ENCODE results near the gene KDM7A. TPM values are rescaled to one million over a fixed set of nuclear protein-coding genes. Genes with fewer than 3 reads are reported as not detected.

KDM7A gene
- total and polyA plus RNA-seq, 2 experiments from 2014 or later: 0.75 to 7.0 TPM

- Histone ChIP-seq H3K4me3 (no peak overlapping the region), H3K9me2 (replicated peaks; ENCODE audit: insufficient read depth) (no peaks in the 10 kb centered on the region), H3K9me3 (ENCODE audit: low read depth) (no peaks in the 10 kb centered on the region), H3K4me1 (ENCODE audit: insufficient read depth) (no peaks in the 10 kb centered on the region), H3K36me3 (replicated peaks; ENCODE audit: insufficient read depth, low read depth) (no peaks in the 10 kb centered on the region), H3K4me2 (no peak overlapping the region), H3K27me3 (no peaks in the 10 kb centered on the region), H3K27ac (no peak overlapping the region), H4K20me1 (ENCODE audit: insufficient read depth, poor library complexity, severe bottlenecking) (no peaks in the 10 kb centered on the region), H3K79me2 (no peaks in the 10 kb centered on the region), H2AFZ (no peak overlapping the region)
- DNase-seq (ENCODE audit: low spot score): no peak
- 97% methylated on average over 1 of the region's 1 CpG for WGBS (ENCODE audit: low lambda C conversion rate, missing lambda C conversion rate)
- no peak for TF ChIP-seq CTCF (IDR thresholded peaks at IDR 0.05; ENCODE audit: poor library complexity)
These were observed 49.2 kb downstream of the KDM7A start for GRCh38 chr7:140127360-140128127.

- H4K20me1 ChIP-seq (ENCODE audit: insufficient read depth, poor library complexity, severe bottlenecking): no peaks in the 10 kb centered on the region
- H3K9me3 ChIP-seq (ENCODE audit: low read depth): no peaks in the 10 kb centered on the region
- H3K9me2 ChIP-seq (replicated peaks; ENCODE audit: insufficient read depth): no peaks in the 10 kb centered on the region
- no peak for DNase-seq (ENCODE audit: low spot score)
- H3K79me2 ChIP-seq: no peaks in the 10 kb centered on the region
- H3K4me3 ChIP-seq: no peak overlapping the region
- no peaks in the 10 kb centered on the region for H3K4me1 ChIP-seq (ENCODE audit: insufficient read depth)
- TF ChIP-seq EZH2 (IDR thresholded peaks at IDR 0.05; ENCODE audit: borderline replicate concordance) (no peak), EZH2phosphoT487 (IDR thresholded peaks at IDR 0.05; ENCODE audit: low read depth, severe bottlenecking, unreplicated experiment) (no peak), CTCF (IDR thresholded peaks at IDR 0.05; ENCODE audit: poor library complexity) (no peak)
- 93% methylated on average over 6 of the region's 6 CpGs for WGBS (ENCODE audit: low lambda C conversion rate, missing lambda C conversion rate)
- H3K27ac ChIP-seq: no peak overlapping the region
- H2AFZ ChIP-seq: no peak overlapping the region
- no peaks in the 10 kb centered on the region for H3K27me3 ChIP-seq
- no peaks in the 10 kb centered on the region for H3K36me3 ChIP-seq (replicated peaks; ENCODE audit: insufficient read depth, low read depth)
- H3K4me2 ChIP-seq: no peak overlapping the region
These were observed 50.2 kb downstream of the KDM7A start for GRCh38 chr7:140126435-140127034.

- no peaks in the 10 kb centered on the region for H3K27me3 ChIP-seq
- no peaks in the 10 kb centered on the region for H3K4me1 ChIP-seq (ENCODE audit: insufficient read depth)
- DNase-seq (ENCODE audit: low spot score): no peak
- no peak overlapping the region for H3K4me3 ChIP-seq
- no peaks in the 10 kb centered on the region for H4K20me1 ChIP-seq (ENCODE audit: insufficient read depth, poor library complexity, severe bottlenecking)
- TF ChIP-seq EZH2 (IDR thresholded peaks at IDR 0.05; ENCODE audit: borderline replicate concordance) (no peak), CTCF (IDR thresholded peaks at IDR 0.05; ENCODE audit: poor library complexity) (no peak), EZH2phosphoT487 (IDR thresholded peaks at IDR 0.05; ENCODE audit: low read depth, severe bottlenecking, unreplicated experiment) (no peak)
- no peaks in the 10 kb centered on the region for H3K36me3 ChIP-seq (replicated peaks; ENCODE audit: insufficient read depth, low read depth)
- H2AFZ ChIP-seq: no peak overlapping the region
- no peaks in the 10 kb centered on the region for H3K79me2 ChIP-seq
- 90% methylated on average over 3 of the region's 3 CpGs for WGBS (ENCODE audit: low lambda C conversion rate, missing lambda C conversion rate)
- no peak overlapping the region for H3K4me2 ChIP-seq
- no peaks in the 10 kb centered on the region for H3K9me2 ChIP-seq (replicated peaks; ENCODE audit: insufficient read depth)
- H3K27ac ChIP-seq: no peak overlapping the region
- H3K9me3 ChIP-seq (ENCODE audit: low read depth): no peaks in the 10 kb centered on the region
These were observed 53.8 kb downstream of the KDM7A start for GRCh38 chr7:140122965-140123364.

Measured in hepatocyte (in vitro differentiated cells).